ENCODE measurements around the gene KRT4.

DNA sequence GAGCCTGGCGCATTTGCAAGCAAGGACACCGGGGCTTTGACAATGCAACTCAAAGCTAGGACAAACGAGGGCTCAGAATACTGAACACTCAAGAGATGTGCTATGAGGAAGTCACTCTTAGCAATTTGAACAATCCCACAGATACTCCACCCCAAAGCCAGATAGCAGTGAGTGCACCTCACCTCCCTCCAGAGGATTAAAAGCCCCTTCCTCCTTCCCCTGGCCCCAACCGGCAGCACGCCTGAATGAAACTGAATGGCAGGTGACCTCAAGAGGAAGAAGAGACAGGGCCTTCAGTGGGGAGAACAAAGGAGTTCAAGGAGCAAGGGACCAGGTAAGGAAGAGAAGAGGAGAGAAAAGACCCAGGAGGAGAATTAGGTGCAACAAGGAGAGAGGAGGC lies 36.8 kb upstream of the KRT4 start:
- TF ChIP-seq, protein P1, sequence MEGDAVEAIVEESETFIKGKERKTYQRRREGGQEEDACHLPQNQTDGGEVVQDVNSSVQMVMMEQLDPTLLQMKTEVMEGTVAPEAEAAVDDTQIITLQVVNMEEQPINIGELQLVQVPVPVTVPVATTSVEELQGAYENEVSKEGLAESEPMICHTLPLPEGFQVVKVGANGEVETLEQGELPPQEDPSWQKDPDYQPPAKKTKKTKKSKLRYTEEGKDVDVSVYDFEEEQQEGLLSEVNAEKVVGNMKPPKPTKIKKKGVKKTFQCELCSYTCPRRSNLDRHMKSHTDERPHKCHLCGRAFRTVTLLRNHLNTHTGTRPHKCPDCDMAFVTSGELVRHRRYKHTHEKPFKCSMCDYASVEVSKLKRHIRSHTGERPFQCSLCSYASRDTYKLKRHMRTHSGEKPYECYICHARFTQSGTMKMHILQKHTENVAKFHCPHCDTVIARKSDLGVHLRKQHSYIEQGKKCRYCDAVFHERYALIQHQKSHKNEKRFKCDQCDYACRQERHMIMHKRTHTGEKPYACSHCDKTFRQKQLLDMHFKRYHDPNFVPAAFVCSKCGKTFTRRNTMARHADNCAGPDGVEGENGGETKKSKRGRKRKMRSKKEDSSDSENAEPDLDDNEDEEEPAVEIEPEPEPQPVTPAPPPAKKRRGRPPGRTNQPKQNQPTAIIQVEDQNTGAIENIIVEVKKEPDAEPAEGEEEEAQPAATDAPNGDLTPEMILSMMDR (IDR thresholded peaks at IDR 0.05; ENCODE audit: low read depth, low read length, poor library complexity, severe bottlenecking): no peak
- TF ChIP-seq EZH2phosphoT487 (IDR thresholded peaks at IDR 0.05; ENCODE audit: borderline replicate concordance, low read length): no peak
